ENCODE measurements around the gene ZC2HC1C.

Gene ZC2HC1C

DNA sequence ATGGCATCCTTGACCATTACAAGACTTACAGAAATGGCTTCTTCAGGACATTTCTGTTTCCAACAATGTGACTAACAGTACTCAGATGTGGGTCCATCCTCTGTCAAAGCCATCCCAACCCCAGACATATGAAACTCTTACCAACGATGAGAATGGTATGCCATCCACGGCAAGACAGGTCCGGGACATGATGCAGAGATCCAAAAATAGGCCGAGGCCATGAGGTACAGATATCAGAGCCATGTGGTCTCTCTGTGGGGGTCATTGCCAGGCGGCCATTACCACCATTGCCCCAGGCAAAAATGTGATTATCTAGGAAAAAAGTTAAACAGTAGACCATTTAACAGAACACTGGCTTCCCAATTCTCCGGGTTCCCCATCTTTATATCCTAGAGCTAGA is 27.5 kb downstream of the ZC2HC1C start:
- DNase-seq = no peak

DNA sequence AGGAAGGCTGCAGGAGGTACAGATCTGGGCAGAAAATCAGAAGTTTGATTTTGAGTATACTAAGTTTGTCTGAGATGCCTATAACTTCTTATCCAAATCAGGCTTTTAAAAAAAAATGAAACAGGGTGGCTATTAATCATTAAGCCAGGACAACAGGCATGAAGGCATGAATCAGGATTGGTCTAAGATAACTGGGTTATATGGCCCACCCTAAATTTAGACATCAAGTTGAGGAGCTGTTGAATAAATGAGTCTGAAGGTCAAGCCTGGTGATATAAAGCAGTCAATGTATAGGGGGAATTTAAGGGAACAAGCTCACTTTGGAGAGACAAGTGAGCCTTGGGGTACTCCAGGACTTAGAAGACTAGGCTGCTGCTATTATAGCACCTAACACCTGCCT is 28.8 kb downstream of the ZC2HC1C start:
- no peak for DNase-seq

DNA sequence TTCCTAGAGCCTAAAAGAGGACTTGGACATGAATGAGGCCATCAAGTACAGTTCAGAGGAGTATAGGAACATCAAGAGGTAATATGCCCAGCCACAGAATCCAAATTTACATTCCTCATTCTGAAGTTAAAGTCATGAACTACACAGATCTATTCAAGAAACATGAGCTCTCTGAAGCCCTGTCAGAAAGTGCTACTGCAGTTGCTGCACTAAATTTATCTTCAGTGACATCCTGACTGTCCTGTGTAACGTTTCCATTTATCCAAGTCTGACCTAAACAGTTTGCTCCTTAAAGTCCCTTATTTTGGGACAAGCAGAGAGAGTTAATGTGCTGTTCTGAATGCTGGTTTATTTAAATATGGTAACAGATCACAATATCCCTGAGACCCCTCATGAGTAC is 29.2 kb downstream of the ZC2HC1C start:
- no peak for DNase-seq

DNA sequence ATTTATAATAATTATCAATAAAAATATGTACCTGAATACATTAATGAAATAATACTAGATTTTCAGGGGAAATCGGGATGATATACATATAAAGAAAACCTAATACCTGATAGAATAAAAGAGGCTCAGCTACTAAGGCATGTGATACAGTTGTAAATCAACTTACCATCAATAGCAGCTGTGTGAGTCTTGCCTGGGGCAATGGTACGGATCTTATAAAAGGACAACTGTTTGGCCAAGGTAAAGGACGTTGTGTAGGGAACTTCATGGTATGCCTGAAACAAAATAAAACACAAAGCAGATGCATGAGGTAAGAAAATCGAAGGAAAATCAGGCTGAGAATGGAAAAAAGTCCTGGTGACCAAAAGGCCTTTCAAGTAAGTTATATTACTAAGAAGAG is 32.0 kb downstream of the ZC2HC1C start:
- DNase-seq = no peak

DNA sequence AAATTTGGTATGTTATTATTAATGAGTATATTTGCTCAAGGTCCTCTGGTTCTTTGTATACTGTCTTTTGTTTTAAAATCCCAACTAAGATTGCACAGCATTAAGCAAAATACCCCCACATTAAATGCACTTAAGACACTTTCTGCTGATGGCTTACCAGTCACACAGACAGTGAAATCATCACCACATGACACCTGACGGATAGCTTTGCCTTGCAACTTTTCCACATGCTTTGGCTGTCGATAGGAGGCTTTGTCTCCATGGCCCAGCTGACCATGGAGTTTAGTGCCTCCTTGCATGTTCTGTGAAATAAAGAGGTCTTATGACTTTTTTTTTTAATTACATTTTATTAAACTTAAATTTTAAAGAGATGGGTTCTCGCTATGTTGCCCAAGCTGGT is 37.7 kb downstream of the ZC2HC1C start:
- no peak for DNase-seq

DNA sequence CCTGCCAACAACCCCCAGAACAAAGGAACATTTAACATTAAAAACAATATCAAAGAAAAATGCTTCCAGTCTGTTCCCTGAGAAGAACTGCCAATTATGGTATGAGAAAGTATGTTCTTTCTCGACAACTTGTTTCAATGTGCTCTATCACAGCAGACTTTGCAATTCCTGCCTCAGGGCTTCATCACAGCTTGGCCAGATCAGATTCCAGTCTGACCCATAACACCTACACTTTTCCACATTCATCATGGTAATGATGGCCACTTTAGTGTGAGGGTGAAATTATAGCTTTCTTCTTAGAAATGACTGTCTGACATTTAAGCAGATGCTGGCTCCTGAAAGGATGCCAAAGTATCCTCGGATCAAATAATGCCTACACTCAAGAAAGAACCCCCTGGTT is 40.4 kb downstream of the ZC2HC1C start:
- no peak for DNase-seq

DNA sequence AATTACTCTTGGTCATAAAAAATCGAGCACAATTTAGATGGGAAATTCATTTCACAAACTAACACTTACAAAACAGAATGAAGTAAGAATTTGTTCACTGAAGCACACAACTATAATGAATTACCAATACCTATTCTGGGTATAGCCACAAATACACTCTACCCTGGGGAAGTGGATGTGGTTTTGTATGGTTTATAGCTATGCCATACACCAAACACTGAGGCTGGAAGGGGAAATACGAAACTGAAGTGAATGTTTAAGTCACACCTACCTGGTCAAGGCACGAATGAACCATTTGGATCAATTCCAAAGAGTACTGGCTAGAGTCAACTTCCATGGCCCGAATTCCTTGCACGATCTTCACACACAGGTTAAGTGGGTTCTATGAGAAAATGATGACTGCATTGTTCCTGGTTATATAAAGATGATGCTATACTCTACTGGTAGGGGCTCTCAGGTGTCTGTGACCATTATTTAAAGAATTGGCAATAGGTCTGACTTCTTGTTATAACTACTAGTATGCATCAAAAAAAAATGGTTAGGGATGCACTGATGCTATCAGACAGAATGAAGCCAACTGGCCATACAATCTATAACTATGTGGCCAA is 44.6 kb downstream of the ZC2HC1C start:
- no peak for DNase-seq

DNA sequence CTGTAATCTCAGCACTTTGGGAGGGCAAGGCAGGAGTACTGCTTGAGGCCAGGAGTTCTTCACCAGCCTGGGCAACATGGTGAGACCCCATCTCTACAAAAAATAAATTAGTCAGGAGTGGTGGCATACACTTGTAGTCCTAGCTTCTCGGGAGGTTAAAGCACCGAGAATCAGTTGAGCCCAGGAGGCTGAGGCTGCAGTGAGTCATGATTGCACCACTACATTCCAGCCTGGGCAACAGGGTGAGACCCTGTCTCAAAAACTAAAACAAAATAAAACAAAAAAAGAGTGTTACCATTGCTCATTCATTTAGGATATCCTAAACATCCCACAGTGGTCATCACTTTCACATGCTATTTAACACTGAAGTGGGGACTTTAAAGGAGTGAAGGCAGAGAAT is 49.6 kb downstream of the ZC2HC1C start:
- DNase-seq = no peak

DNA sequence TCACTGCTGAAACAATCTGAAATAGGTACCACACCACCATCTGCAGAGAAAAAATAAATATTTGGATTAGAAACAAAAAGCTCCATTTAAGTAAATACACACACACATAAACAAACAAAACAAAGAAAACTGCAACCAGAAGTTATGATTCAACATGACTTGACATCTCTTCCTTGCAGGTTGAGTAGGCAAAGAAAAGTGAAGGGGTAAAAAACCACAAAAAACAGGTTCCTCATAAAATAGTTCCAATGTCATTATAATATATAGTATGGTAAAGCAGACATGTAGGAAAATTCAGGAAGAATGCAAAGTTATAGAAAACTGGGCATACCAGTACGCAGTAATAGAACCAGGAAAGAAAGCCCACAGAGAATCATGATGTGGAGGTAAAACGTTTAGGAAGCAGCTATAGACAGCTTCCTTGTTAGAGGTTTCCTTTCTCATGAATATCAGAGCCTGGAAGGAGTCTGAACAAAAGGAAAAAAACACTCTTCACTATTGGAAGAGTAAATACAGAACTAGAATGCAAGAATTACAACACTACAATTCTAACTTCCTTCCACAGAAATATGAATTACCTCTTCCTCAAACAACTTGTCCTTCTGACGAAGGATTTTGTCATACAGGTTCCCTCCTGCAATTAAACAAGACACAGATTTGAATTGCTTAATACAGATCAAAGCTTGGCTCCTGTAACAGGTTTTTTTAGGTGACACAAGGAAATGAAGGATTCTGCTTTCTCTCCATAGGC is 51.3 kb downstream of the ZC2HC1C start:
- no peak for DNase-seq

DNA sequence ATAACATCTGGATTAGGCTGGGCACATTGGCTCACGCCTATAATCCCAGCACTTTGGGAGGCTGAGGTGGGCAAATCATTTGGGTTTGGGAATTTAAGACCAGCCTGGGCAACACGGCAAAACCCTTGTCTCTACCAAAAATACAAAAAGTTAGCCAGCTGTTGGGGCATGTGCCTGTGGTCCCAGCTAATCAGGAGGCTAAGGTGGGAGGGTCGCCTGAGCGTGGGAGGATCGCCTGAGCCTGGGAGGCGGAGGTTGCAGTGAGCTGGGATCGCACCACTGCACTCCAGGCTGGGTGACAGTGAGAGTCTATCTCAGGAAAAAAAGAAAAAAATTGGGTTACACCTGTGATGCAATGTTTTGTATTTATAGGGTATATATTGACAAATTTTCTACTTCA is 52.1 kb downstream of the ZC2HC1C start:
- DNase-seq = no peak

DNA sequence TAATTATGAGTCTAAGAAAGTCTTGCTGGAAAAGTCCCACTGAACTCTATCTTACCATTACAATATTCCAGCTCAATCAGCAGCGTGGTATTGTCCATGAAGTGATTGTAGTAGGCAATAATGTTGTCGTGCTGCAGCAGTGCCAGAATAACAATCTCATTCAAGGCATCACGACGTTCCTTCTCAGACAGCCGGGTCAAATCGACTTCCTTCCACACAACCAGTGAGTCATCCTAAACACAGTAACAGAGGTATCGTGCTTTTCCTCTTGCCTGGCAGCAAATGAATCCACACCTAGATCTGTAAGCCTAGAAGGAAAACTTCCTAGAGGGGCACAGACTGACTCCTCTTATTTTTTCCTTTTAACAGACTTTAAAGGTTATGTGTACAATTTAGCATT is 54.5 kb downstream of the ZC2HC1C start:
- peak; percentile 21 to 34 for DNase-seq

DNA sequence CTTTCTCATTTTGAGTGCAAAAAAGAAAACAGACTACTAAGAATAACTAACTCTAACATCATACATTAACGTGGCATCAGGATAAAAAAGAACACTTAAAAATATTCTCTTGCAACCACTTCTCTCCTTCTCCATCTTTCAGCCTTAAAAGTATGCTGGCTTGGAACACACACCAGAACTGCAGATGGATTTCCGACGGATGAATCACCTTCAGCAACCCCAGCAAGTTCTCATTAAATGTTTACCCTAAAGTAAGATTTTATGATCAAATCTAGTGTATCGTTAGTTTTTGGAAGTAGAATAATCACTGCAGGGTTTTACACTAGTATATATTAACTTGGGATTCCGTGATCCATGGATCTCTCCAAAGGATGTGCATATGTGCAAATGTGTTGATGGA is 56.2 kb downstream of the ZC2HC1C start:
- no peak for DNase-seq

DNA sequence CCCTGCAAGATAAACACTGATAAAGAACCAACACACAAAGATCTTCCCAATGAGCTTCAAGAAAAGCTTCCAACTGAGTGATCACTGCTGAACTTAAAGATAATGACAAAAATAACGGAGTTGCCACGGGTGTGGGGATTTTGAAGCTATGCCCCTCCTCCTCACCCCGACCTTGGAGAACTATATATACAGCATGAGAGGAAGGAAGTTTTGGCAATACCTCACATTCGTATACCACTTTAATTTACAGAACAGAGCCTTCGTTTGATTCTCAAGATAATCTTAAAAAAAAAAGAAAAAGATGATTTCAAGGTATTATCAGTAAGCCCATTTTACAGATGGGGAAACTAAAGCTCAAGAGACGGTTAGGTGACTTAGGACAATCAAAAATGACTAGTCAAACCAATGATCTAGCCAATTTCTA is 56.7 kb downstream of the ZC2HC1C start:
- no peak for DNase-seq

DNA sequence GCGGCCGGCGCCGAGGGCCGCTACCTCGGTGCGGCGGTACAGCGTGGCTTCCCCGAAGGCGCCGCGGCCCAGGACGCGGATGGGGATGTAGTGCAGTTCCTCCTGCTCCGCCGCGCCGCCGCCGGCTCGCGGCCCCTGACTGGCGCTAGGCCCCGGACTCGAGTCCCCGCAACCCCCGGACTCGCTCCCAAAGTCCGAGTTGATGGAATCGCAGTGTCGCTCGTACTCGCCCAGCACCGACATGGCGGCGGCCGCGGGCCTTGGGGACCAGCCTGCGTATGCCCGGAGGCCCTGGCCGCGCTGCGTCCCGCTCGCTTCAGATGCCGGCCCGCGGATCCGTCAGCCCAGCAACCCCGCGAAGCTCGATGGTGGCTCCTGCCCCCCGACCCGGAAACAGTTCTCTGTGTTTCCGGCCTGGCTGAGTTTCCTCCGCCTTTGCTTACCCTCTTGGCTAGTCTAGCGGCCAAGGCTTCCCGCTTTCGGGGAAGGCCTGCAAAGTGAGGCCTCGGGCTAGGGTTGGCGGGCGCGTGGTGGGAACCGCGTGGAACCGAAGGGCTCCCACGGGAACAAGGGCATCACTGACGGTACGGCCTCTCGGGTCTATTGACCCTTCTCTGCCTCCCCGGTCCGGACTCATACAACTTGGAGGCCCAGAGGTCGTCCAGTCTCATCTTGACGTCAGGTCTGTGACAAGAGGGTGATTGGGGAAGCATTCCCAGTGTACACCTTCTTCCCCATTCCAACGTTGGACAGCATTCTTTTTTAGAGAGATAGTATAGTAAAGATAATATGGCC is 57.4 kb downstream of the ZC2HC1C start, which contains the start of gene NEK9:
Gene NEK9, minus strand, starts transcription at position 370 of the 795 bp plus-strand sequence. Its CDS starts 127 bp downstream, at position 243.
- DNase-seq = peak; percentile 91 to 93

DNA sequence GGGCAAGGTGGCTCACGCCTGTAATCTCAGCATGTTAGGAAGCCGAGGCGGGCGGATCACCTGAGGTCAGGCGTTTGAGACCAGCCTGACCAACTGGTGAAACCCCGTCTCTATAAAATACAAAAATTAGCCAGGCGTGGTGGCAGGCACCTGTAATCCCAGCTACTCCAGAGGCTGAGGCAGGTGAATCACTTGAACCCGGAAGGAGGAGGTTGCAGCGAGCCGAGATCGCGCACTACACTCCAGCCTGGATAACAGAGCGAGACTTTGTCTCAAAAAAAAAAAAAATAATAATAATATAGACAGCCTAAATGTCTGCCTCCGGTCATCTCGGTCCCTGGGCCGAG is 58.0 kb downstream of the ZC2HC1C start:
- DNase-seq = peak in 1 of 2 experiments; percentile 16

DNA sequence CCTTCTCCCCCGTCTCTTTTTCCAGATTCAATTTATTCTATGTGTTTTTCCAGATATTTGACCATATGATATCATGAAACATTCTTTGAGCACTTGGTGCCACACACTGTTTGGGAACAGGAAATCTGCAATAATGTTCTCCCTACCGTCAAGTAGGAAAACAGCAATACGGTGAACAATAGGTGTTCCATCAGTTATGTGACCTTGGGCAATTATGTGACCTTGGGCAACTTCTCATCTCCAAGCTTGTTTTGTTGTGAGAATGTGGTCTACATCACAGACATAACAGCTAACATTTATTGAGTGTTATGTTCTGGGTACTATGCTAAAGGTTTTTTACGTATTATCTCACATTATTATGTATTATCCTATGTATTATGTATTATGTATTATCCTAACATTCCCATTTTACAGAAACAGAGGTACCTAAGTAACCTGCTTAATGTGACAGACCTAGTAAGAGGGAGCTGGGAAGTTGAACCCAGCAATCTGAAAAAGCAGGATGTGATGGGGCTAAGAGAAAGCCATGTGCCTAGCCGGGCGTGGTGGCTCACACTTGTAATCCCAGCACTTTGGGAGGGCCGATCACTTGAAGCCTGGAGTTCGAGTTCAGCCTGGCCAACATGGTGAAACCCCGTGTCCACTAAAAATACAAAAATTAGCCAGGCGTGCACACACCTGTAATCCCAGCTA is 58.6 kb downstream of the ZC2HC1C start:
- no peak for DNase-seq

DNA sequence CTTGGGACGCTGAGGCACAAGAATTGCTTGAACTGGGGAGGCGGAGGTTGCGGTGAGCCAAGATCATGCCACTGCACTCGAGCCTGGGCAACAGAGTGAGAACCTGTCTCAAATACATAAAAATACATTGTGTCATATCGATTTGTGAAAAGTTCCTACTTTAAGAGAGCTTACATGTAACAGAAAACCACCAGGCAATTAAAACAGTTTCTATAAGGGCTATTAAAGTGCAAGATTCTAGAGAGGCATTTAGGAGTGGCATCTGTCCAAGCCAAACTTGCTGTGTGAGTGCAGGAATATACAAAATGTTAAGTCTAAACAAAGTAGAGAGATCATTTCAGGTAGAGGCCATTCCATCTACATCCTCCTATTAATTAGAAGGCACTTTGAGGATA is 59.2 kb downstream of the ZC2HC1C start:
- DNase-seq = no peak
